ENCODE results near the gene PLCG2. TPM values are rescaled to one million over a fixed set of nuclear protein-coding genes. Genes with fewer than 3 reads are reported as not detected.
"Not testable (repeated sequence)": the region's sequence is repeated elsewhere in the genome, so short reads cannot be mapped to it uniquely, and the experiment has no call there.

PLCG2 gene
- total RNA-seq, 1 experiment from 2014 or later: 1.9 TPM

- DNase-seq (ENCODE audit: low read depth): no peak
Measured at GRCh38 chr16:81752876-81753227, 26.2 kb upstream of the PLCG2 start.

GRCh38 chr16:81754858-81755257 is 24.2 kb upstream of the PLCG2 start:
- no peak for DNase-seq (ENCODE audit: low read depth)

- DNase-seq (ENCODE audit: low read depth): peak; percentile 45
Measured at GRCh38 chr16:81755915-81756614, 23.0 kb upstream of the PLCG2 start.

GRCh38 chr16:81756615-81757356 is 22.3 kb upstream of the PLCG2 start:
- DNase-seq (ENCODE audit: low read depth): no peak

GRCh38 chr16:81758376-81758775 is 20.7 kb upstream of the PLCG2 start:
- peak; percentile 52 for DNase-seq (ENCODE audit: low read depth)

DNA sequence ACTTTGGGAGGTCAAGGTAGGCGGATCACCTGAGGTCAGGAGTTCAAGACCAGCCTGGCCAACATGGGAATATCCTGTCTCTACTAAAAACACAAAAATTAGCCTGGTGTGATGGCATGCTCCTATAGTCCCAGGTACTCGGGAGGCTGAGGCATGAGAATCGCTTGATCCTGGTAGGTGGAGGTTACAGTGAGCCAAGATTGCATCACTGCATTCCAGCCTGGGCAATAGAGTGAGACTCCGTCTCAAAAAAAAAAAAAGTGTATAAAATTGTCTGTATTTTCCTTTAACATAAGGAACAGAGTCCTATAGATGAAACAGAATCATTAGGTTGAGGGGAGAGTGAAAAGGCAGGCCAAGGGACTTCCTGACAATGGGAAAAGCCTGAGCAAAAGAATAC is 16.8 kb upstream of the PLCG2 start:
- DNase-seq (ENCODE audit: low read depth): not testable (repeated sequence)

GRCh38 chr16:81765111-81765919 is 13.8 kb upstream of the PLCG2 start:
- no peak for DNase-seq (ENCODE audit: low read depth)

- DNase-seq (ENCODE audit: low read depth): no peak
Measured at GRCh38 chr16:81765969-81766368, 13.1 kb upstream of the PLCG2 start.

DNA sequence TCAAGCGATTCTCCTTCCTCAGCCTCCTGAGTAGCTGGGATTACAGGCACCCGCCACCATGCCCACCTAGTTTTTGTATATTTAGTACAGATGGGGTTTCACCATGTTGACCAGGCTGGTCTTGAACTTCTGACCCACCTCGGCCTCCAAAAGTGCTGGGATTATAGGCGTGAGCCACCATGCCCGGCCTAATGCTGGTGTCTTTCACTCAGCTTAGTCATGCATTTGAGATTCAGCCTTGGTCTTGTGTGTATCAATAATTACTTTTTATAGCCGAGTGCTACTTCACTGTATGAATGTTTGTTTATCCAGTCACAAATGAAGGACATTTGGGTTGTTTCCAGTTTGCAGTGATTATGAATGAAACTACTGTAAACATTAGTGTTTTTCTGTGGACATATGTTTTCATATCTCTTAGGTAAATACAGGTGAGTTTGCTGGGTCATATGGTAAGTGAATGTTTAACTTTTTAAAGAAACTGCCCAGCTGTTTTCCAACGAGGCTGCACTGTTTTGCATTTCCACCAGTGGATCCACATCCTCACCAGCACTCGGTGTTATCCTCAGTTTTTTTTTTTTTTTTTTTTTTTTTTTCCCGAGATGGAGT is 11.0 kb upstream of the PLCG2 start:
- DNase-seq (ENCODE audit: low read depth): no peak

- no peak for DNase-seq (ENCODE audit: low read depth)
Measured at GRCh38 chr16:81770008-81770407, 9.1 kb upstream of the PLCG2 start.

DNA sequence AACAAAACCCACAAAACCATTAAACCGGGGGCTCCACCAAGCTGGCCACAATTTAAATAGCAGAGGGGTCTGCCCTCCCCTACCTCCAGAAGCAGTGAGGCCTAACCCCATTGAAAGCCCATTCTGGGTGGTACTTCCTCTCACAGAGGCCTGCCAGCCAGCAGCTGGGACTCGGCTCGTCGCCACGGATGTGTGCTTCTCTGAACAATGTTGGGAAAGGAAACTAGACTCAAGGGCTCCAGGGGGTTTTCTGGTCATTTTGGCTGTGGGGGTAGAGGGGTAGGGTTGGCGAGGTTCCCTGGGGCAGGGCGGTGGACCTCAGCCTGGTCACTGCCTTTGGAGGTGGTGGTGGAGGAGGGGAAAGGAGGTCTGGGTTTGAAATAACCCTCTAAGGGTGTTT is 4.7 kb upstream of the PLCG2 start:
- no peak for DNase-seq (ENCODE audit: low read depth)

DNA sequence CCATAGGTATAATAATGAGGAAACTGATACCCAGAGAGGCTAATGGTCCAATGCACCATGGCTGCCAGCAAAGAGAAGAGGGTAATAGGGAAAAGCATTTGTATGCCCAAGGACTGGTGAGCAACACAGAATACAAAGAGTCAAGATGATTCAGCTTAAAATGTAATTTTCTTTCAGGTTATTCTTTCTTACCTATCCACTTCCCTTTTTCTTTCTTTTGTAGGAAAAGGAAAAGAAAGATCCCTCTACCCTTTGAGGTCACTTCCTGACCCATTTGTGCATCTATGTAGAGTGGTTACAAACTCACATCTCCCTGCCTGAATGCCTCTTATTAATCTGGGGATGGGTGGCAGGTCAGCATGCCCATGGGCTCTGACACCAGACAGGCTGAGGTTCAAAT is 3.5 kb upstream of the PLCG2 start:
- no peak for DNase-seq (ENCODE audit: low read depth)

DNA sequence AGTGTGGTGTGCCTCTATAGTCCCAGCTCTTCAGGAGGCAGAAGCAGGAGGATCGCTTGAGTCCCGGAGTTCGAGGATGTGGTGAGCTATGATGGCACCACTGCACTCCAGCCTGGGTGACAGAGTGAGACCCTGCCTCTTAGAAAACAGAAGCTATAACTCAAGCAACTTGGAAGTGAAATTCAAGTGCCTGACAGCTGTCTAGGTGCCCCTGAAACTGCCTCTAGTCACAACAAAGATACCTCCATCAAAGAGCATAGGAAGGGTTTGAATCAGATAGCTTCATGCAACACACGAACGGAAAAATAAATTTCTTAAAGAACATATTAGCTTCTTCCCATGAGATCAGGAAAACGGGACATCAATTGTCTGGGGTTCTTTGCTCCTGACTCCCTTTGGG is 860 bp upstream of the PLCG2 start:
- no peak for DNase-seq (ENCODE audit: low read depth)

DNA sequence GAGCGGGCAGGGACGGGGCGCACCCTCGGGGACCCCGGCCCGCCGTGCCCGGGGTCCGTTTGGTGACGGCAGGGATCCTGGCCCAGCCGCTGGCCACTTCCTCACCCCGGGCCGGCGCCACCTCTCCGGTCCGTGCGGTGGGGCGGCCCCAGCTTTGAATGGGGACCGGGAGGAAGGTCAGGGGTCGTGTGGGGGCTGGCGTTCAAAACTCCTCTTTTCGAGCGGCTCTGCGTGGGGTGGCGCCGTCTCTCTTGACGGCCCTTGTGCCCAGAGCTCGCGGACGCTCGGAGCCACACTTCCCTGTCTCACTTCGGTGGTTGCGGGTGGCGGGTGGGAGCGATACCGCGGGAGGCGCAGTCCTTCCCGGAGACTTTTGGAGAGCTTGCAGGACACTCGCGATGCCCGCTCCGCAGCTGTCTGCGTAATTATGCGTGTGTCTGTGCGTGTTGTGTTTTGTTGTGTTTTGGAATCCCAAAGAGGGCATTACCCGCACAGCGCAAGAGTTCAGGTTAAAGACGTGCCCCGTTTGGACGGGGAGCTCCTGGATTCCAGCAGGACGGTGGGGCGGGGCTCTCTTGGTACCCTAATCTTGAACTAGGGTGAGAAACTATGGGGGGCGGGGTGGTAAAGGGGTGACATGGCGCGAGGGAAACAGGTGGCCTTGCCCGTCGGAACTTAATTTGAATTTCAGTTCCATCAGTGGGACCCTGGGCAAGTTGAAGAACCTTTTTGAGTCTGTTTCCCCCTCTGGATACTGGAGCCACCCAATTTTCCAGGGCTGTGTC is 637 bp downstream of the PLCG2 start:
- DNase-seq (ENCODE audit: low read depth): no peak

GRCh38 chr16:81780350-81780749 is 1.3 kb downstream of the PLCG2 start:
- no peak for DNase-seq (ENCODE audit: low read depth)

DNA sequence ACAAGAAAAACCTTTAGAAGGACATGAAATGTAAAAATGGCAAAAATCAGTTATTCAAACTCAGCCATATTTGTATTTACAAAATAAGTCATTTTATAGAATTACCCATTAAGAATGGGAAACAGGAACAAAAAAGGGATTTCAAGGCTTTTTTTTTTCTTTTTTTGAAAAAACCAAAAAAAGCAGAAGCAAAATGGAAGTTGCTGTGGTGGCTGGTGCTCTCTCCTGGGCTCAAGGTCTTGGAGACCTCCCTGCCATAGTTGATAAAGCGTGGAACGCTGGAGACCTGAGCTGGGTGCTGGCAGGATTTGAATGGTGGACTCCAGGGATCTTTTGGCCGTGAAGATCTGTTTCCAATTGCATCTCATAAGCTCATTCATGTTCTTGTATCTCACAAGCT is 3.1 kb downstream of the PLCG2 start:
- DNase-seq (ENCODE audit: low read depth): no peak

GRCh38 chr16:81784072-81784795 is 5.1 kb downstream of the PLCG2 start:
- DNase-seq (ENCODE audit: low read depth): no peak

- no peak for DNase-seq (ENCODE audit: low read depth)
Measured at GRCh38 chr16:81785138-81785924, 6.2 kb downstream of the PLCG2 start.

GRCh38 chr16:81786321-81786720 is 7.2 kb downstream of the PLCG2 start:
- peak; percentile 52 for DNase-seq (ENCODE audit: low read depth)

GRCh38 chr16:81786868-81787267 is 7.8 kb downstream of the PLCG2 start:
- DNase-seq (ENCODE audit: low read depth): no peak
